ENCODE results near the gene LSM4.
"Not testable (repeated sequence)": the region's sequence is repeated elsewhere in the genome, so short reads cannot be mapped to it uniquely, and the experiment has no call there.

Gene LSM4

GRCh38 chr19:18322759-18323460 is at the start of gene LSM4:
Gene LSM4 (minus strand): TSS chr19:18323076. CDS start chr19:18323020, 56 bp downstream.
- peak; percentile 89 to 98 for DNase-seq

DNA sequence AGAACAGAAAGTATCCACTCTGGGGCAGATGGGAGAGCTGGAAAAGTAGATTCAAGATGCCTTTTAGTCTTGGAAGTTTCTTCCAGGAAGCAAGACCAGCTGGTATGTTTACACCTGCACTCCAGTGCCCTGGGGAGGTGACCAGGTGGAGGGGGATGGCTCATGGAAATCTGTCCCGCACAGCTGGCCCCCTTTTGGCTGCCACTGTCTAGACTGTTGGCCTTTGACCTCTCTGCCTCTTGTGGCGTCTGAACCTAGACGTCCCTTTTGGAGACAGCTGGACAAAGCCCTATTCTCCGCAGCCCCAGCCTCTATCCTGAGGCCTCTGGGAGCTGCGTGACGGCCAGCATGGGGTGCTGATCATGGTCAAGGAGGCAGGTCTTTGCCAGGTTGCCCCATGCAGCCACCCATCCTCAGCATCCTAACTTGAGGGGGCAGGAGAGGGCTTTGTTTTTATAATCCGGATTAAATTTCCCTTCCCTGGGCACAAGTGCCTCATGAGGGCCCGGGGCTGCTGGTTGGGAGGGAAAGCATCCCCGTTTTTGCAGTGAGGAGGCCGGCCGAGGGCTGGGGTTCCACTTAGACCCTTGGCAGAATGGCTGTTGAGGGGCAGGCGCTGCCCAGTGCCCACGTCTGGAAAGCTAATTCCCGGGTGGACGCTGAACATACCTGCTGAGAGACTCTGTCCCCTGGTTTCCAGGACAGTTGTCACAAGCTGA is 45.8 kb upstream of the LSM4 start:
- no peak for DNase-seq

- DNase-seq, result no peak
Observed at GRCh38 chr19:18366021-18366435, 43.2 kb upstream of the LSM4 start.

GRCh38 chr19:18364826-18365528 is 42.1 kb upstream of the LSM4 start:
- DNase-seq, result peak; percentile 9 to 11

- DNase-seq, result not testable (repeated sequence)
Observed at GRCh38 chr19:18364277-18364825, 41.5 kb upstream of the LSM4 start.

GRCh38 chr19:18363787-18364186 is 40.9 kb upstream of the LSM4 start:
- no peak for DNase-seq

- DNase-seq, result no peak
Observed at GRCh38 chr19:18362934-18363542, 40.2 kb upstream of the LSM4 start.

- DNase-seq, result no peak
Observed at GRCh38 chr19:18361646-18362045, 38.8 kb upstream of the LSM4 start.

GRCh38 chr19:18357041-18357440 is 34.2 kb upstream of the LSM4 start:
- no peak for DNase-seq

- DNase-seq, result not testable (repeated sequence)
Observed at GRCh38 chr19:18354743-18355142, 31.9 kb upstream of the LSM4 start.

DNA sequence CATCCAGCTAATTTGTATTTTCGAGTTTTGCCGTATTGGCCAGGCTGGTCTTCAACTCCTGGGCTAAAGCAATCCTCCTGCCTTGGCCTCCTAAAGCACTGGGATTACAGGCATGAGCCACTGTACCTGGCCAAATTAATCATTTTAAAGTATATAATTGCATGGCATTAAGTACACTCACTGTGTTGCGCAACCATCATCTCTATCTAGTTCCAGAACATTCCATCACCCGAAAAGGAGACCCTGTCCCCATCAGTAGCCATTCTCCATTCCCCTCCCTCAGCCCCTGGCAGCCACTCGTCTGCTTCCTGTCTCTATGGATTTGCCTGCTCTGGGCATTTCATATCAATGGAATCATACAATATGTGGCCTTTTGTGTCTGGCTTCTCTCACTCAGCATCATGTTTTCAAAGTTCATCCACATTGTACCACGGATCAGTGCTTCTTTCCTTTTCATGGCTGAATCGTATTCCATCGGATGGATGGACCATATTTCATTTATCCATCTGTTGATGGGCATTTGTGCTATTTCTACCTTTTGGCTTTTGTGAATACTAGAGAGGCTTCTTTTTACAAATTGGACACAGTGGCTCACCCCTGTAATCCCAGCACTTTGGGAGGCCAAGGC is 30.6 kb upstream of the LSM4 start:
- no peak for DNase-seq

- DNase-seq, result no peak
Observed at GRCh38 chr19:18351544-18351943, 28.7 kb upstream of the LSM4 start.

DNA sequence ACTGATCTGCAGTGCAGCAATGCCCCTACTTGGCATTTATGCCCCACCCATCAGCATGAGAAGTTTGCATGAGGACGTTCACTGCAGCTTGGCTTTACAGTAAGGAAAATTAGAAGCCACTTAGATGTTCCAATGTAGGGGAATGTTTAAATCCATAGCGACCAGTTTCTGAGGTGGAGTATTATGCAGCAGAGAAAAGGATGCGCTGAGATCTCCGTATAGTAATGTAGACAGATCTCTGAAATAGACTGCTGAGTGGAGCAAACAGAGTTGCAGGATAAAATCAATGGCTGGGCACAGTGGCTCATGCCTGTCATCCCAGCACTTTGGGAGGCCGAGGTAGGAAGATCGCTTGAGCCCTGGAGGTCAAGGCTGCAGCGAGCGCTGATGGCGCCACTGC is 27.6 kb upstream of the LSM4 start:
- DNase-seq, result no peak

DNA sequence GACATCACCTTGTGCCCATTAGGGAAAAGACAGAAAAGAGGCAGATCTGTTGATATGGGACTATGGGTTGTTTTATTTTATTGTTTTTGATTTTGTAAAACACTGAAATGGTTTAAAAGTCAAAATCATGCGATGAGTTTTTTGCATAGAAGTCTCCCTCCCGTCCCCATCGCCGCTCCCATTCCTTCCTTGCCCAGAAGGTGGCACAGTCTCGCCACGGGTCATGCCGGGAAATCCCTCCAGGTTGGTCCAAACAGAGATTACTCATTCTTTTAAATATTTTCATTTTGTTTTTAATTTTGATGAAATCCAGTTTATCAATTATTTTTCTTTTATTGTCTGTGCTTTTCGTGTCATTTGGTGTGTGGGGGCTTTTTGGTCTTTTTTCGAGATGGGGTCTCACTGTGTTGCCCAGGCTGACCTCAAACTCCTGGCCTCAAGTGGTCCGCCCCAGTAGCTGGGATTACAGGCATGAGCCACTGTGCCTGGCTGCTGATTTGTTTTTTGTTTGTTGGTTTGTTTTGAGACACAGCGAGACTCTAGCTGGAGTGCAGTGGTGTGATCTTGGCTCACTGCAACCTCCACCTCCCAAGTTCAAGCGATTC is 26.8 kb upstream of the LSM4 start:
- DNase-seq, result peak; percentile 7 to 13

DNA sequence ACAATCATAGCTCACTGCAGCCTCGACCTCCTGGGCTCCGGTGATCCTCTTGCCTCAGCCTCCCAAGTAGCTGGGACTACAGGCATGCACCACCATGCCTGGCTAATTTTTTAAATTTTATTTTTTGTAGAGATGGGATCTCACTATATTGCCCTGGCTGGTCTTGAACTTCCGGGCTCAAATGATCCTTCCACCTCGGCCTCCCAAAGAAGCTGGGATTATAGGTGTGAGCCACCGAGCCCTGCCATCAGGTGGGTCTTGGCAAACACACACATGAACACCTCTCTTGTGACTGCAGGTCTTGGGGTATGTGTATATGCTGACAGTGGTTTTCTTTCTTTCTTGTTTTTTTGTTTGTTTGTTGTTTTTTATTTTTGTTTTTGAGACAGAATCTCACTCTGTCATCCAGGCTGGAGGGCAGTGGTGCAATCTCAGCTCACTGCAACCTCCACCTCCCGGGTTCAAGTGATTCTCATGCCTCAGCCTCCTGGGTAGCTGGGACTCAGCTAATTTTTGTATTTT is 26.0 kb upstream of the LSM4 start:
- not testable (repeated sequence) for DNase-seq

DNA sequence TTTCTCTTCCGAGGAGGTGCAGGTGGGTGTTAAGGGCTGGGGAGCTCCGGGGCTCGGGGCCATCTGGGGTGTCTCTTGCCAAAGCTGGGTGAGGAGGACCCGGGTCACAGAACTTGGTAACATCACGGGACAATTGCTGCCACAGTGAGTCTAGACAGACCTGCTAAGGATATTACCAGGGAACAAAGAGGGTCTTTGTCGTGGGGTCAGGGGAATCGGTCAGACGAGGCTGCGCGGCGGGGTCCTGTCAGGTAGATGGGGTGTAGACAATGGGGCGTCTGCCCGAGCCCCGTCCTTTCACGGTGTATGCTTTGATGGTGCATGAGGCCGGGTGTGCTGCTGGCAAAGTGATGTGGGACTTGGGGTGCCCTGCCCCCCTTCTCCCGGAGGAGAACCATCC is 25.3 kb upstream of the LSM4 start:
- DNase-seq, result no peak

DNA sequence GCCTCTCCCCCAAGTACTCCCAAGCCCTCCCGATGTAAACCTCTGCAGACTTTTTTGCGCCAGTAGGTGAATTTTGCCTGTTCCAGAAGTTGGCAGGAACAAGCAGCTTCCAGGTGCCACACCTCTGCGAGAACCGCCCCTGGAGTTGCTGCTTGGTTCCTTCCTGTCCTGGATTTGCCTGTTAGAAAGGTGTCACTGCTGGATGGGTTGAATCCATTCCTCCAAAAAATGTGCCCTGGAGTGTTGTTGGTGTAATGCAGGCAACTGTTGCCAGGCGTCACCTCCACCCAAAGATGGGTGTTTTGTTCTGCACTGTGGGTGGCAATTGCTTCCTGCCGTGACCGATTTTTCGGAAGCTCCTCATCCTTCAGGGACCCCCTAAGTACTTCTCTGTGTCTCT is 23.2 kb upstream of the LSM4 start:
- DNase-seq, result no peak

GRCh38 chr19:18345296-18345695 is 22.4 kb upstream of the LSM4 start:
- no peak for DNase-seq

DNA sequence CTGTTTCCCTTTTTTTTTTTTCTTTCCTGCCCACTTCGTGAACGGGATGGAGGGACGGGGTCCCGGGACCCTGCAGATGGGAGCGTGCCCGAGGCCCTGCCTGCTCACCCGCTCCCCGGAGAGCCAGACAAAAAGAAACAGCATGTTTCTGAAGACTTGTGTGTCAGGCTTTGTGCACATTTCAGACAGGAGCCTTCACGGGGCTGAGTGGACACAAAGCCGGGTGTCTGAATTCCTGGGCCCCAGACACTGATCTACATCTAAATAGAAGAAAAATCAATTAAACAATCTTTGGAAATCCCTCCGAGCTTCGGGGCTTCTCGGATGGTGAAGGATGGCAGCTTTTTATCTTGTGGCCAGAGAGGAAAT is 21.7 kb upstream of the LSM4 start:
- DNase-seq, result no peak

DNA sequence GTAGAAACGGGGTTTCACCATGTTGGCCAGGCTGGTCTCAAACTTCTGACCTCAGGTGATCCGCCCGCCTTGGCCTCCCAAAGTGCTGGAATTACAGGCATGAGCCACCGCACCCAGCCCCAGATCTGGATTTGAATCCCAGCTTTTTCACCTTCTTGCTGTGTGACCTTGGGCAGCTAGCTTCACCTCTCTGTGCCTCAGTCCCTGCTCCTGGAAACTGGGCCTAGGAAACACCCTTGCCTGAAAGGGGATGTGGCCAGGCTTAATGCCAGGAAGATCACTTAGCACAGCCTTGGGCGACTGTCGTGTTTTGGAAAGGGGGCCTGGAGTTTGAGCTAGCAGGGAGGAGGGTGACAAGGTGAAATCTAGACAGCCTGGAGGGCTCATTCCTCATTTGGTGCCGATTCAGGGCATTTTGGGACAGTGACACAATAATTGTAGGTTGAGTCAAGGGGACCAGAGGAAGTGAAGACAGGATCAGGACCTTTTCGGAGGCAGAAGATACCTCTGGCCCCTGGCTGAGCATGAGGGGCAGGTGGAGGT is 19.3 kb upstream of the LSM4 start:
- no peak for DNase-seq

GRCh38 chr19:18340990-18341868 is 18.4 kb upstream of the LSM4 start:
- DNase-seq, result peak; percentile 34 to 70
